ENCODE results near the gene CACNA2D3.

CACNA2D3 gene

GRCh38 chr3:54932606-54933005 is 810.3 kb downstream of the CACNA2D3 start:
- H3K36me3 ChIP-seq (ENCODE audit: insufficient read depth, low read length), result no peaks in the 10 kb centered on the region
- H3K9me3 ChIP-seq (ENCODE audit: low read length), result no peaks in the 10 kb centered on the region
- no peak overlapping the region for H3K4me3 ChIP-seq (ENCODE audit: low read length)
- peaks cover 47% of the 10 kb centered on the region for H3K4me1 ChIP-seq (ENCODE audit: insufficient read depth, low read length)
- no peaks in the 10 kb centered on the region for H3K27me3 ChIP-seq (ENCODE audit: insufficient read depth, low read length)
- no peak overlapping the region for H2AFZ ChIP-seq (ENCODE audit: low read depth, low read length)

- Histone ChIP-seq H2AFZ (ENCODE audit: low read depth, low read length) (no peak overlapping the region), H3K27me3 (ENCODE audit: insufficient read depth, low read length) (no peaks in the 10 kb centered on the region), H3K36me3 (ENCODE audit: insufficient read depth, low read length) (no peaks in the 10 kb centered on the region), H3K4me3 (ENCODE audit: low read length) (no peak overlapping the region), H3K9me3 (ENCODE audit: low read length) (no peaks in the 10 kb centered on the region), H3K4me1 (ENCODE audit: insufficient read depth, low read length) (peaks cover 37% of the 10 kb centered on the region)
Observed at GRCh38 chr3:54935869-54936268, 813.5 kb downstream of the CACNA2D3 start.

GRCh38 chr3:54936561-54936960 is 814.2 kb downstream of the CACNA2D3 start:
- no peak overlapping the region for H3K4me3 ChIP-seq (ENCODE audit: low read length)
- H3K27me3 ChIP-seq (ENCODE audit: insufficient read depth, low read length), result no peaks in the 10 kb centered on the region
- H3K36me3 ChIP-seq (ENCODE audit: insufficient read depth, low read length), result no peaks in the 10 kb centered on the region
- no peaks in the 10 kb centered on the region for H3K9me3 ChIP-seq (ENCODE audit: low read length)
- H3K4me1 ChIP-seq (ENCODE audit: insufficient read depth, low read length), result peaks cover 32% of the 10 kb centered on the region
- no peak overlapping the region for H2AFZ ChIP-seq (ENCODE audit: low read depth, low read length)

GRCh38 chr3:54939557-54940300 is 817.4 kb downstream of the CACNA2D3 start:
- Histone ChIP-seq H3K27me3 (ENCODE audit: insufficient read depth, low read length) (no peaks in the 10 kb centered on the region), H3K4me1 (ENCODE audit: insufficient read depth, low read length) (peaks cover 28% of the 10 kb centered on the region), H3K36me3 (ENCODE audit: insufficient read depth, low read length) (no peaks in the 10 kb centered on the region), H3K9me3 (ENCODE audit: low read length) (no peaks in the 10 kb centered on the region), H3K4me3 (ENCODE audit: low read length) (no peak overlapping the region), H2AFZ (ENCODE audit: low read depth, low read length) (no peak overlapping the region)

GRCh38 chr3:54940971-54941370 is 818.6 kb downstream of the CACNA2D3 start:
- H3K9me3 ChIP-seq (ENCODE audit: low read length), result no peaks in the 10 kb centered on the region
- no peaks in the 10 kb centered on the region for H3K27me3 ChIP-seq (ENCODE audit: insufficient read depth, low read length)
- no peak overlapping the region for H3K4me3 ChIP-seq (ENCODE audit: low read length)
- peaks cover 28% of the 10 kb centered on the region for H3K4me1 ChIP-seq (ENCODE audit: insufficient read depth, low read length)
- H2AFZ ChIP-seq (ENCODE audit: low read depth, low read length), result no peak overlapping the region
- H3K36me3 ChIP-seq (ENCODE audit: insufficient read depth, low read length), result no peaks in the 10 kb centered on the region

GRCh38 chr3:54941690-54942362 is 819.5 kb downstream of the CACNA2D3 start:
- Histone ChIP-seq H3K4me1 (ENCODE audit: insufficient read depth, low read length) (peaks cover 21% of the 10 kb centered on the region), H2AFZ (ENCODE audit: low read depth, low read length) (no peak overlapping the region), H3K9me3 (ENCODE audit: low read length) (no peaks in the 10 kb centered on the region), H3K4me3 (ENCODE audit: low read length) (no peak overlapping the region), H3K27me3 (ENCODE audit: insufficient read depth, low read length) (no peaks in the 10 kb centered on the region), H3K36me3 (ENCODE audit: insufficient read depth, low read length) (no peaks in the 10 kb centered on the region)

- H3K4me1 ChIP-seq (ENCODE audit: insufficient read depth, low read length), result peaks cover 24% of the 10 kb centered on the region
- no peaks in the 10 kb centered on the region for H3K9me3 ChIP-seq (ENCODE audit: low read length)
Observed at GRCh38 chr3:54949491-54950044, 827.2 kb downstream of the CACNA2D3 start.

GRCh38 chr3:54950391-54951003 is 828.1 kb downstream of the CACNA2D3 start:
- no peak overlapping the region for H3K4me3 ChIP-seq (ENCODE audit: low read length)
- H3K36me3 ChIP-seq (ENCODE audit: insufficient read depth, low read length), result no peaks in the 10 kb centered on the region
- peaks cover 25% of the 10 kb centered on the region for H3K4me1 ChIP-seq (ENCODE audit: insufficient read depth, low read length)
- H2AFZ ChIP-seq (ENCODE audit: low read depth, low read length), result no peak overlapping the region
- H3K9me3 ChIP-seq (ENCODE audit: low read length), result no peaks in the 10 kb centered on the region
- H3K27me3 ChIP-seq (ENCODE audit: insufficient read depth, low read length), result no peaks in the 10 kb centered on the region

More at GRCh38 chr3:54949491-54950044, 827.2 kb downstream of the CACNA2D3 start:
- Histone ChIP-seq H3K27me3 (ENCODE audit: insufficient read depth, low read length) (no peaks in the 10 kb centered on the region), H3K36me3 (ENCODE audit: insufficient read depth, low read length) (no peaks in the 10 kb centered on the region), H3K4me3 (ENCODE audit: low read length) (no peak overlapping the region), H2AFZ (ENCODE audit: low read depth, low read length) (no peak overlapping the region)

- H3K4me3 ChIP-seq (ENCODE audit: low read length), result no peak overlapping the region
- H3K36me3 ChIP-seq (ENCODE audit: insufficient read depth, low read length), result no peaks in the 10 kb centered on the region
- peaks cover 25% of the 10 kb centered on the region for H3K4me1 ChIP-seq (ENCODE audit: insufficient read depth, low read length)
- no peaks in the 10 kb centered on the region for H3K27me3 ChIP-seq (ENCODE audit: insufficient read depth, low read length)
- H3K9me3 ChIP-seq (ENCODE audit: low read length), result no peaks in the 10 kb centered on the region
- no peak overlapping the region for H2AFZ ChIP-seq (ENCODE audit: low read depth, low read length)
Observed at GRCh38 chr3:54951405-54951804, 829.1 kb downstream of the CACNA2D3 start.

GRCh38 chr3:54954022-54954421 is 831.7 kb downstream of the CACNA2D3 start:
- Histone ChIP-seq H3K27me3 (ENCODE audit: insufficient read depth, low read length) (no peaks in the 10 kb centered on the region), H3K36me3 (ENCODE audit: insufficient read depth, low read length) (no peaks in the 10 kb centered on the region), H3K9me3 (ENCODE audit: low read length) (no peaks in the 10 kb centered on the region), H2AFZ (ENCODE audit: low read depth, low read length) (no peak overlapping the region), H3K4me1 (ENCODE audit: insufficient read depth, low read length) (peaks cover 25% of the 10 kb centered on the region), H3K4me3 (ENCODE audit: low read length) (no peak overlapping the region)

- Histone ChIP-seq H3K4me1 (ENCODE audit: insufficient read depth, low read length) (peaks cover 25% of the 10 kb centered on the region), H3K4me3 (ENCODE audit: low read length) (no peak overlapping the region), H3K9me3 (ENCODE audit: low read length) (no peaks in the 10 kb centered on the region), H3K27me3 (ENCODE audit: insufficient read depth, low read length) (no peaks in the 10 kb centered on the region), H2AFZ (ENCODE audit: low read depth, low read length) (no peak overlapping the region), H3K36me3 (ENCODE audit: insufficient read depth, low read length) (no peaks in the 10 kb centered on the region)
Observed at GRCh38 chr3:54954521-54954920, 832.2 kb downstream of the CACNA2D3 start.

- Histone ChIP-seq H3K4me1 (ENCODE audit: insufficient read depth, low read length) (peaks cover 16% of the 10 kb centered on the region), H3K4me3 (ENCODE audit: low read length) (no peak overlapping the region), H3K36me3 (ENCODE audit: insufficient read depth, low read length) (no peaks in the 10 kb centered on the region), H3K27me3 (ENCODE audit: insufficient read depth, low read length) (no peaks in the 10 kb centered on the region), H2AFZ (ENCODE audit: low read depth, low read length) (no peak overlapping the region), H3K9me3 (ENCODE audit: low read length) (no peaks in the 10 kb centered on the region)
Observed at GRCh38 chr3:54955496-54955895, 833.1 kb downstream of the CACNA2D3 start.

- Histone ChIP-seq H3K27me3 (ENCODE audit: insufficient read depth, low read length) (no peaks in the 10 kb centered on the region), H3K9me3 (ENCODE audit: low read length) (no peaks in the 10 kb centered on the region), H3K4me3 (ENCODE audit: low read length) (no peak overlapping the region), H2AFZ (ENCODE audit: low read depth, low read length) (no peak overlapping the region), H3K36me3 (ENCODE audit: insufficient read depth, low read length) (no peaks in the 10 kb centered on the region), H3K4me1 (ENCODE audit: insufficient read depth, low read length) (peaks cover 15% of the 10 kb centered on the region)
Observed at GRCh38 chr3:54955941-54956340, 833.6 kb downstream of the CACNA2D3 start.
